H9 (cell line): ENCODE measurements around the gene IQCB1. TPM values are rescaled to one million over a fixed set of nuclear protein-coding genes. Genes with fewer than 3 reads are reported as not detected.

Experiments used
- DNase-seq: peaks from one replicate; pipeline ENCODE4 v3.0.0-alpha.2; 2017
- H2AFZ ChIP-seq: one replicate; pipeline ENCODE4 v1.6.1; 2013; ENCODE audit warnings: mild to moderate bottlenecking, low read length, control low read depth, moderate library complexity
- H2AK5ac ChIP-seq: 2 replicates; pipeline ENCODE4 v1.6.1; 2013; ENCODE audit warnings: low read length, control low read depth, mixed read lengths; ENCODE audit not compliant: insufficient read length
- H2BK120ac ChIP-seq: one replicate; pipeline ENCODE4 v1.6.1; 2013; ENCODE audit warnings: low read depth, mild to moderate bottlenecking, low read length, control low read depth, inconsistent platforms; ENCODE audit not compliant: poor library complexity, severe bottlenecking
- H2BK12ac ChIP-seq: 2 replicates; pipeline ENCODE4 v1.6.1; 2013; ENCODE audit warnings: low read length, control low read depth, mixed read lengths, low read depth; ENCODE audit not compliant: insufficient read length
- H2BK15ac ChIP-seq: 2 replicates; pipeline ENCODE4 v1.6.1; 2013; ENCODE audit warnings: low read depth, low read length, control low read depth
- H2BK20ac ChIP-seq: one replicate; pipeline ENCODE4 v1.6.1; 2013; ENCODE audit warnings: low read depth, mild to moderate bottlenecking, low read length, control low read depth, inconsistent platforms; ENCODE audit not compliant: poor library complexity, severe bottlenecking
- H2BK5ac ChIP-seq: 2 replicates; pipeline ENCODE4 v1.6.1; 2013; ENCODE audit warnings: low read length, control low read depth, mixed read lengths; ENCODE audit not compliant: insufficient read length
- H3K14ac ChIP-seq: 2 replicates; pipeline ENCODE4 v1.6.1; 2013; ENCODE audit warnings: low read length, control low read depth; ENCODE audit not compliant: insufficient read depth
- H3K18ac ChIP-seq: 2 replicates; pipeline ENCODE4 v1.6.1; 2013; ENCODE audit warnings: low read depth, mild to moderate bottlenecking, mixed read lengths, low read length, control low read depth; ENCODE audit not compliant: insufficient read length
- H3K23ac ChIP-seq: 2 replicates; pipeline ENCODE4 v1.6.1; 2013; ENCODE audit warnings: low read length, control low read depth, mixed read lengths, low read depth; ENCODE audit not compliant: insufficient read length
- H3K23me2 ChIP-seq: 2 replicates; pipeline ENCODE4 v1.6.1; 2013; ENCODE audit warnings: low read depth, mild to moderate bottlenecking, mixed read lengths, low read length, control low read depth; ENCODE audit not compliant: insufficient read length, poor library complexity, severe bottlenecking
- H3K27ac ChIP-seq: 2 replicates; pipeline ENCODE4 v1.5.1; 2013; ENCODE audit warnings: low read length, control low read depth, mixed read lengths, low read depth; ENCODE audit not compliant: insufficient read length
- H3K27me3 ChIP-seq: 2 replicates; pipeline ENCODE4 v1.6.1; 2013; ENCODE audit warnings: low read length, control low read depth, inconsistent platforms; ENCODE audit not compliant: insufficient read depth
- H3K4ac ChIP-seq: 2 replicates; pipeline ENCODE4 v1.6.1; 2013; ENCODE audit warnings: low read depth, mild to moderate bottlenecking, control low read depth, inconsistent platforms, low read length, moderate library complexity
- H3K4me1 ChIP-seq: 2 replicates; pipeline ENCODE4 v1.6.1; 2013; ENCODE audit warnings: low read length, control low read depth, inconsistent platforms; ENCODE audit not compliant: insufficient read depth
- H3K4me2 ChIP-seq: 2 replicates; pipeline ENCODE4 v1.6.1; 2013; ENCODE audit warnings: low read length, control low read depth, mixed read lengths; ENCODE audit not compliant: insufficient read length, insufficient read depth
- H3K56ac ChIP-seq: 2 replicates; pipeline ENCODE4 v1.6.1; 2013; ENCODE audit warnings: low read depth, mild to moderate bottlenecking, mixed read lengths, low read length, control low read depth; ENCODE audit not compliant: insufficient read length
- H3K79me1 ChIP-seq: 2 replicates; pipeline ENCODE4 v1.6.1; 2013; ENCODE audit warnings: low read depth, mild to moderate bottlenecking, moderate library complexity, low read length, control low read depth, inconsistent platforms; ENCODE audit not compliant: insufficient read depth, poor library complexity, severe bottlenecking
- H3K79me2 ChIP-seq: 2 replicates; pipeline ENCODE4 v1.6.1; 2013; ENCODE audit warnings: low read length, control low read depth, inconsistent platforms; ENCODE audit not compliant: insufficient read depth
- H3K9ac ChIP-seq: 2 replicates; pipeline ENCODE4 v1.6.1; 2013; ENCODE audit warnings: low read length, control low read depth, mixed read lengths; ENCODE audit not compliant: insufficient read length; ENCODE audit errors: extremely low read depth
- H3K9me3 ChIP-seq: one replicate; pipeline ENCODE4 v1.6.1; 2013; ENCODE audit warnings: low read depth, low read length, inconsistent platforms; ENCODE audit not compliant: control insufficient read depth
- H3T11ph ChIP-seq: one replicate; pipeline ENCODE4 v1.6.1; 2013; ENCODE audit warnings: mild to moderate bottlenecking, low read length, control low read depth, inconsistent platforms
- H4K20me1 ChIP-seq: one replicate; pipeline ENCODE4 v1.6.1; 2013; ENCODE audit not compliant: control insufficient read depth, insufficient read length, insufficient read depth
- H4K5ac ChIP-seq: 2 replicates; pipeline ENCODE4 v1.6.1; 2013; ENCODE audit warnings: low read depth, mild to moderate bottlenecking, mixed read lengths, low read length, control low read depth; ENCODE audit not compliant: insufficient read length
- H4K8ac ChIP-seq: replicated peaks from 2 replicates; pipeline ENCODE4 v1.6.1; 2013; ENCODE audit warnings: low read length, control low read depth, mixed read lengths, low read depth; ENCODE audit not compliant: insufficient read length
- H4K91ac ChIP-seq: 2 replicates; pipeline ENCODE4 v1.6.1; 2013; ENCODE audit warnings: low read depth, mild to moderate bottlenecking, moderate library complexity, mixed read lengths, low read length, control low read depth; ENCODE audit not compliant: insufficient read length
- H3K27ac Mint-ChIP-seq, 3 experiments: 2 replicates in 2 of 3; 3 replicates in 1 of 3; pipeline ENCODE4 v1.8.0; 2020 to 2021; ENCODE audit warnings: mixed read lengths in 3 of 3, mild to moderate bottlenecking in 1 of 3, moderate library complexity in 1 of 3
- H3K27me3 Mint-ChIP-seq: 2 replicates; pipeline ENCODE4 v1.8.0; 2021; ENCODE audit warnings: low read depth, mild to moderate bottlenecking, moderate library complexity, mixed read lengths
- H3K36me3 Mint-ChIP-seq, 3 experiments: 2 replicates in 2 of 3; 3 replicates in 1 of 3; pipeline ENCODE4 v1.8.0; 2020 to 2021; ENCODE audit warnings: low read depth in 3 of 3, mixed read lengths in 3 of 3; ENCODE audit not compliant: insufficient read depth in 1 of 3
- H3K4me1 Mint-ChIP-seq, 2 experiments: 2 replicates each; pipeline ENCODE4 v1.8.0; 2020; ENCODE audit warnings: mixed read lengths in 2 of 2
- H3K4me3 Mint-ChIP-seq, 2 experiments: 2 replicates in 1 of 2; 3 replicates in 1 of 2; pipeline ENCODE4 v1.8.0; 2020 to 2021; ENCODE audit warnings: mild to moderate bottlenecking in 2 of 2, mixed read lengths in 2 of 2, moderate library complexity in 1 of 2
- H3K9me3 Mint-ChIP-seq, 2 experiments: 2 replicates in 1 of 2; 3 replicates in 1 of 2; pipeline ENCODE4 v1.8.0; 2020; ENCODE audit warnings: mild to moderate bottlenecking in 2 of 2, mixed read lengths in 2 of 2, moderate library complexity in 1 of 2
- CTCF ChIP-seq: fragments of 200-600 bp; sonication (generic); conservative IDR thresholded peaks from 3 replicates; pipeline ENCODE4 v1.8.0; 2021; ENCODE audit warnings: antibody characterized with exemption, mild to moderate bottlenecking
- WGBS: extraction: QIAGEN DNeasy Blood & Tissue Kit; methylation state at CpG from one replicate; pipeline ENCODE4 v1.1.7; 2013; ENCODE audit warnings: missing lambda C conversion rate, low lambda C conversion rate, mixed read lengths; ENCODE audit not compliant: insufficient read length; ENCODE audit errors: extremely low coverage; 5-methylcytosine and 5-hydroxymethylcytosine counted together
- total RNA-seq: library from RNA; stranded (reverse); gene quantifications from 2 replicates; pipeline ENCODE4 v1.2.1, GENCODE V29; 2021

The IQCB1 gene
- total RNA-seq, 1 experiment from 2014 or later: 35.8 TPM

GRCh38 chr3:121722411-121722810 is 112.4 kb downstream of the IQCB1 start:
- TF ChIP-seq CTCF: no peak
- Histone ChIP-seq H3K4me1 (no peaks in the 10 kb centered on the region), H4K8ac (no peak overlapping the region), H2BK12ac (no peak overlapping the region), H4K5ac (no peak overlapping the region), H2BK120ac (no peak overlapping the region), H3T11ph (no peak overlapping the region), H3K4me2 (no peak overlapping the region), H2BK20ac (no peak overlapping the region), H3K79me1 (no peaks in the 10 kb centered on the region), H3K9me3 (no peaks in the 10 kb centered on the region), H4K91ac (no peak overlapping the region), H2AK5ac (no peak overlapping the region), H3K18ac (no peak overlapping the region), H3K27ac (no peak overlapping the region), H3K23me2 (no peaks in the 10 kb centered on the region), H3K23ac (no peak overlapping the region), H3K9ac (no peak overlapping the region), H3K14ac (no peak overlapping the region), H2AFZ (no peak overlapping the region), H3K56ac (no peak overlapping the region), H3K79me2 (no peaks in the 10 kb centered on the region), H4K20me1 (no peaks in the 10 kb centered on the region), H3K4ac (no peak overlapping the region), H2BK15ac (no peak overlapping the region), H2BK5ac (no peak overlapping the region), H3K27me3 (no peaks in the 10 kb centered on the region)
- Mint-ChIP-seq H3K9me3 (no peaks in the 10 kb centered on the region; a peak in 2 of 5 replicates), H3K4me3 (no peak overlapping the region), H3K27ac (no peak overlapping the region), H3K4me1 (no peaks in the 10 kb centered on the region), H3K27me3 (no peaks in the 10 kb centered on the region), H3K36me3 (peaks cover 27 to 79% (median 72%) of the 10 kb centered on the region in 3 experiments)
- no peak for DNase-seq
- WGBS: no CpG with 5 or more reads among the region's 1 CpG
